ENCODE results near the gene LARGE1. TPM values are rescaled to one million over a fixed set of nuclear protein-coding genes. Genes with fewer than 3 reads are reported as not detected.

The LARGE1 gene
- total and polyA plus RNA-seq, 2 of the 4 experiments (the other 2 are of a cell fraction): 6.2 to 12.4 TPM

GRCh38 chr22:33925194-33925593 is 4.9 kb upstream of the LARGE1 start:
- Histone ChIP-seq H3K9ac (ENCODE audit: low read depth, low read length) (no peak overlapping the region), H3K79me1 (ENCODE audit: low read depth in 1 of 2, low read length in 2 of 2) (no peaks in the 10 kb centered on the region), H3K9me1 (ENCODE audit: insufficient read depth, low read length) (no peaks in the 10 kb centered on the region), H3K27me3 (ENCODE audit: control insufficient read depth, insufficient read depth, low read length) (peaks cover 4% of the 10 kb centered on the region), H3K4me2 (ENCODE audit: low read depth, low read length) (no peak overlapping the region), H3K9me3 (ENCODE audit: control insufficient read depth, insufficient read depth, low read length) (no peaks in the 10 kb centered on the region), H3K23ac (ENCODE audit: low read depth, low read length) (no peak overlapping the region), H2AK9ac (replicated peaks; ENCODE audit: low read depth, low read length, poor library complexity) (no peak overlapping the region), H3K56ac (ENCODE audit: extremely low read depth, insufficient read depth, low read length) (no peak overlapping the region), H2BK15ac (ENCODE audit: low read depth, low read length) (no peak overlapping the region), H2BK120ac (ENCODE audit: low read depth, low read length) (no peak overlapping the region), H3K36me3 (ENCODE audit: control insufficient read depth, insufficient read depth, low read length) (no peaks in the 10 kb centered on the region), H2BK20ac (ENCODE audit: low read depth, low read length) (no peak overlapping the region), H4K8ac (ENCODE audit: low read depth in 2 of 2, low read length in 2 of 2) (no peak overlapping the region), H3K4me3 (ENCODE audit: insufficient read depth, low read depth, low read length) (no peak overlapping the region), H4K20me1 (ENCODE audit: insufficient read depth, low read length) (no peaks in the 10 kb centered on the region), H3K18ac (ENCODE audit: low read depth, low read length) (no peak overlapping the region), H3K14ac (replicated peaks; ENCODE audit: low read depth, low read length) (no peak overlapping the region), H2AK5ac (ENCODE audit: low read depth, low read length) (no peak overlapping the region), H3K27ac (ENCODE audit: insufficient read depth, low read length) (no peak overlapping the region), H3K4ac (ENCODE audit: low read depth, low read length) (no peak overlapping the region), H4K91ac (ENCODE audit: insufficient read depth, low read depth, low read length) (no peak overlapping the region), H4K5ac (ENCODE audit: low read depth, low read length) (no peak overlapping the region), H3K4me1 (ENCODE audit: control insufficient read depth, insufficient read depth, low read length) (no peaks in the 10 kb centered on the region), H2AFZ (replicated peaks; ENCODE audit: low read length, poor library complexity) (no peak overlapping the region), H2BK5ac (ENCODE audit: low read depth, low read length, poor library complexity, severe bottlenecking) (no peak overlapping the region)
- WGBS, 2 experiments (ENCODE audit: extremely low coverage in 2 of 2, insufficient read length in 1 of 2): no CpG with 5 or more reads among the region's 4 CpGs
- DNase-seq (no peak), ATAC-seq (ENCODE audit: low read depth) (no peak)
- TF ChIP-seq CTCF (conservative IDR thresholded peaks at IDR 0.05; ENCODE audit: low read depth, low read length) (no peak), MAFK (IDR thresholded peaks at IDR 0.05; ENCODE audit: low read depth, low read length) (peak; percentile 95)
- BruUV-seq (replicated peaks): no TSS peak
- intact Hi-C loops (cut with micrococcal nuclease) (no loop called here), dilution Hi-C loops (cut with HindIII; ENCODE audit: low sequenced_read_pairs, unreplicated experiment) (no loop called here), in situ Hi-C loops (cut with MboI; ENCODE audit: low sequenced_read_pairs) (loop anchor here (10.0 kb wide), 2 partner anchors 410 to 1230 kb away; no protein-coding TSS in a partner anchor)
- ChIA-PET CTCF (no interaction called here), POLR2A (ENCODE audit: unreplicated experiment) (no interaction called here)

Measured in IMR-90 (cell line).